Nephron progenitor cell (in vitro differentiated cells): ENCODE data around the gene SPATA12.

Experiments
- DNase-seq: peaks from one replicate; pipeline ENCODE4 v3.0.0; 2021
- H3K27ac Mint-ChIP-seq: 2 replicates; pipeline ENCODE4 v1.8.0; 2021; ENCODE audit warnings: mild to moderate bottlenecking, moderate library complexity, mixed read lengths
- H3K27me3 Mint-ChIP-seq: 2 replicates; pipeline ENCODE4 v1.8.0; 2021; ENCODE audit warnings: mild to moderate bottlenecking, low read depth, mixed read lengths; ENCODE audit not compliant: poor library complexity
- H3K36me3 Mint-ChIP-seq: 2 replicates; pipeline ENCODE4 v1.8.0; 2021; ENCODE audit warnings: low read depth, mixed read lengths
- H3K4me1 Mint-ChIP-seq: 2 replicates; pipeline ENCODE4 v1.8.0; 2021; ENCODE audit warnings: mixed read lengths
- H3K4me3 Mint-ChIP-seq: 2 replicates; pipeline ENCODE4 v1.8.0; 2021; ENCODE audit warnings: mild to moderate bottlenecking, moderate library complexity, mixed read lengths
- H3K9me3 Mint-ChIP-seq: 2 replicates; pipeline ENCODE4 v1.8.0; 2021; ENCODE audit warnings: mild to moderate bottlenecking, moderate library complexity, mixed read lengths
- TF ChIP-seq, protein P1 (sequence below): fragments of 200-600 bp; sonication (generic); IDR thresholded peaks from 2 replicates; pipeline ENCODE4 v1.5.0; 2021; ENCODE audit warnings: antibody characterized with exemption

SPATA12 gene

GRCh38 chr3:57091521-57092273 is 31.2 kb downstream of the SPATA12 start:
- Mint-ChIP-seq H3K27me3 (no peaks in the 10 kb centered on the region), H3K27ac (peak overlapping the region; percentile 86), H3K9me3 (no peaks in the 10 kb centered on the region), H3K4me3 (no peak overlapping the region), H3K4me1 (peaks cover 62% of the 10 kb centered on the region), H3K36me3 (peaks cover 62% of the 10 kb centered on the region)
- DNase-seq = no peak
- TF ChIP-seq, protein P1, sequence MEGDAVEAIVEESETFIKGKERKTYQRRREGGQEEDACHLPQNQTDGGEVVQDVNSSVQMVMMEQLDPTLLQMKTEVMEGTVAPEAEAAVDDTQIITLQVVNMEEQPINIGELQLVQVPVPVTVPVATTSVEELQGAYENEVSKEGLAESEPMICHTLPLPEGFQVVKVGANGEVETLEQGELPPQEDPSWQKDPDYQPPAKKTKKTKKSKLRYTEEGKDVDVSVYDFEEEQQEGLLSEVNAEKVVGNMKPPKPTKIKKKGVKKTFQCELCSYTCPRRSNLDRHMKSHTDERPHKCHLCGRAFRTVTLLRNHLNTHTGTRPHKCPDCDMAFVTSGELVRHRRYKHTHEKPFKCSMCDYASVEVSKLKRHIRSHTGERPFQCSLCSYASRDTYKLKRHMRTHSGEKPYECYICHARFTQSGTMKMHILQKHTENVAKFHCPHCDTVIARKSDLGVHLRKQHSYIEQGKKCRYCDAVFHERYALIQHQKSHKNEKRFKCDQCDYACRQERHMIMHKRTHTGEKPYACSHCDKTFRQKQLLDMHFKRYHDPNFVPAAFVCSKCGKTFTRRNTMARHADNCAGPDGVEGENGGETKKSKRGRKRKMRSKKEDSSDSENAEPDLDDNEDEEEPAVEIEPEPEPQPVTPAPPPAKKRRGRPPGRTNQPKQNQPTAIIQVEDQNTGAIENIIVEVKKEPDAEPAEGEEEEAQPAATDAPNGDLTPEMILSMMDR = no peak

GRCh38 chr3:57093489-57093888 is 33.0 kb downstream of the SPATA12 start:
- no peak for DNase-seq

DNA sequence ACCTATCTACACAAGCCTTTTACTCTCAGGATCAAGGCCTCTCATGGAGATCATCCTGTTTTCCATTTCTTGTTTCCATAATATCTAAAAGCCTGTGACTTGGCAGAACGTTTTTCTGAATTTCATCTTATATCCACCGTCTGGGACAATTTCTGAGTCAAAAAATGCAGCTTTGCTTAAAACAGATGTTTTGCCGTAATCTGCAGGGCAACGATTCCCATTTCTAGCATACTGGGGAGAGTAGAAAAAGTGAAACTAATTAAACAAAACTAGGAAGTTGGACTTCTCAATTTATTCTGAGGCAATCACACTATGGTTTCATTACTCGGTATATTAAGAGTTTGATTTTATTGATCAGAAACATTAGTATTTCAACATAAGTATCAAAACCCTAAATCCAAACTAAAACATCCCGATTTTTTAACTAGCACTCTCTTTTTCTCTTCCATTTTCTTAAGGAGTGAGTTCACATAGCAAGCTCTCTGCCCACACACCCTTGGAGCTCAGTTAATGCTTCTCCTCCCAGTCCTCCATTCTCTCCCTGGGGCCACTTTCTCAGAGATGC is 33.6 kb downstream of the SPATA12 start:
- Mint-ChIP-seq H3K36me3 (peaks cover 77% of the 10 kb centered on the region), H3K27me3 (no peaks in the 10 kb centered on the region), H3K9me3 (no peaks in the 10 kb centered on the region), H3K4me3 (no peak overlapping the region), H3K27ac (peak overlapping the region; percentile 91), H3K4me1 (peaks cover 46% of the 10 kb centered on the region)
- DNase-seq = no peak
- TF ChIP-seq, protein P1 = no peak

More at GRCh38 chr3:57093489-57093888, 33.0 kb downstream of the SPATA12 start:
- Mint-ChIP-seq H3K27me3 (no peaks in the 10 kb centered on the region), H3K9me3 (no peaks in the 10 kb centered on the region), H3K36me3 (peaks cover 74% of the 10 kb centered on the region), H3K4me1 (peaks cover 52% of the 10 kb centered on the region), H3K4me3 (no peak overlapping the region), H3K27ac (peak overlapping the region; percentile 59)
- TF ChIP-seq, protein P1 = no peak

DNA sequence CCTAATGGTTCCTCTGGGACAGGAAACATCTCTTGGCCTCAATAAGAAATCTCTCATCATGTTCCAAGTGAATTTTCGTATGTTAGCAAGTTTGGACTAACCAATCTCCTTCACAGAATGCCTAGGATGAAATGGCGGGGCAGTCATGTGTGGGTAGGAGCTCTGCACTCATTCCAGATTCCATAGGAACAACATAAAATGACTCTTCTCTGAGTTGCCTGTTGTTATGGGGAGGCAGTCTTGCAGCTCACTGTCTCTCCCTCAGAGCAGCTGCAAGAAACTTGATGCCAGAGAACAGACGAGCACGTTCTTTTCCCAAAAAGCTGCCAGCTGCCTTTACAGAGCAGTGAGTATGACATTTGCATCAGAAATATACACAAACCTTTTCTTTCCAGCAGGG is 34.1 kb downstream of the SPATA12 start:
- Mint-ChIP-seq H3K4me1 (peaks cover 41% of the 10 kb centered on the region), H3K36me3 (peaks cover 82% of the 10 kb centered on the region), H3K4me3 (peak overlapping the region; percentile 23), H3K27me3 (no peaks in the 10 kb centered on the region), H3K27ac (peak overlapping the region; percentile 91), H3K9me3 (no peaks in the 10 kb centered on the region)
- TF ChIP-seq, protein P1 = no peak
- DNase-seq = no peak

DNA sequence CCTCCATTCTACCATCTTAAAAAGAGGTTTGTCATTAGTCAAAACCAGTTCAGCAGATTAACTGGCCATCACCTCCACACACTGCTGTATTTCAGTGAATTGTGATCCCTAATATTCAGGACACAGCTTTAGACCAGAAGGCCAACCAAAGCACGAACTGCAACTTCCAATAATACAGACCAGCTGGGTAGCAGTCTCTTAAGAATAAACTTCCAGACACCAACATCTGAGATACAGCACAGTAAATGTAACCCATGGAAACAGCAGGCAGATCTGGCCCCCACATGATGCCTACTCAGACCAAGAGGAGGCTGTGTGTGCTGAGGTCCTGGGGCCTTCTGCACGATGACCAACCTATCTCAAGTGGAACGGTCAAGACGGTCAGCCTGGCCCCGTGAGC is 34.9 kb downstream of the SPATA12 start:
- no peaks in the 10 kb centered on the region for H3K9me3 Mint-ChIP-seq
- H3K27ac Mint-ChIP-seq = peak overlapping the region; percentile 27
- DNase-seq = no peak
- H3K4me3 Mint-ChIP-seq = no peak overlapping the region
- H3K36me3 Mint-ChIP-seq = peaks cover 84% of the 10 kb centered on the region
- H3K27me3 Mint-ChIP-seq = no peaks in the 10 kb centered on the region
- peaks cover 33% of the 10 kb centered on the region for H3K4me1 Mint-ChIP-seq
- TF ChIP-seq, protein P1 = no peak
